Endothelial cell (in vitro differentiated cells): ENCODE data around the gene NOSIP. TPM values are rescaled to one million over a fixed set of nuclear protein-coding genes. Genes with fewer than 3 reads are reported as not detected.
A peak's percentile ranks its signal among the peaks of the same experiment; 100 is the strongest.

ENCODE experiments used
- DNase-seq: peaks from one replicate; pipeline ENCODE4 v3.0.0; 2021; ENCODE audit warnings: low spot score
- H3K27ac Mint-ChIP-seq: one replicate; pipeline ENCODE4 v1.8.0; 2021; ENCODE audit warnings: mixed read lengths, inconsistent platforms; ENCODE audit not compliant: unreplicated experiment
- H3K27me3 Mint-ChIP-seq: one replicate; pipeline ENCODE4 v1.8.0; 2021; ENCODE audit warnings: mild to moderate bottlenecking, moderate library complexity, mixed read lengths, inconsistent platforms; ENCODE audit not compliant: unreplicated experiment
- H3K36me3 Mint-ChIP-seq: one replicate; pipeline ENCODE4 v1.8.0; 2021; ENCODE audit warnings: mild to moderate bottlenecking, low read depth, mixed read lengths, inconsistent platforms; ENCODE audit not compliant: unreplicated experiment
- H3K4me1 Mint-ChIP-seq: one replicate; pipeline ENCODE4 v1.8.0; 2021; ENCODE audit warnings: mild to moderate bottlenecking, mixed read lengths, inconsistent platforms; ENCODE audit not compliant: unreplicated experiment
- H3K4me3 Mint-ChIP-seq: one replicate; pipeline ENCODE4 v1.8.0; 2021; ENCODE audit warnings: mild to moderate bottlenecking, mixed read lengths, inconsistent platforms; ENCODE audit not compliant: unreplicated experiment
- H3K9me3 Mint-ChIP-seq: one replicate; pipeline ENCODE4 v1.8.0; 2021; ENCODE audit warnings: mixed read lengths, inconsistent platforms; ENCODE audit not compliant: unreplicated experiment
- total RNA-seq: library from RNA; stranded (reverse); fragmentation: NEBNext Ultra II Directional; extraction: Animal tissue kit (Norgen Biotek cat#: 25700); gene quantifications from one replicate; pipeline ENCODE4 v1.2.1, GENCODE V29; 2021; ENCODE audit not compliant: unreplicated experiment
- TF ChIP-seq, protein P1 (sequence below): fragments of 200-600 bp; sonication (generic); IDR thresholded peaks from one replicate; pipeline ENCODE4 v1.5.0; 2021; ENCODE audit warnings: antibody characterized with exemption; ENCODE audit not compliant: unreplicated experiment

NOSIP gene
- total RNA-seq, 1 donor from 2014 or later = 76.3 TPM

DNA sequence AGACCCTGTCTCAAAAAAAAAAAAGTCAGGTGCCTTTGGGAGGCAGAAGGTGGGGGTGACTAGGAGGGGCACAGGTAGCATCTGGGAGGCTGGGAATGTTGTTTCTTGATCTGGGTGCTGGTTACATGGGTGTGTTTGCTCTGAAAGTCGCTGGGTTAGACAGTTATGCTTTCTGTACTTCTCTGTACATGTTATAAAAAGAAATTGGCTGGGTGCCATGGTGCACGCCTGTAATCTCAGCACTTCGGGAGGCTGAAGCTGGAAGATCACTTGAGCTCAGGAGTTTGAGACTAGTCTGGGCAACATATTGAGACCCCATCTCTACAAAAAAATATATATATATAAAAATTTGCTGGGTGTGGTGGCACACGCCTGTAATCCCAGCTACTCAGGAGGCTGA, 15.1 kb downstream of the NOSIP start:
- Mint-ChIP-seq H3K4me1 (peaks cover 7% of the 10 kb centered on the region), H3K9me3 (no peaks in the 10 kb centered on the region), H3K36me3 (peaks cover 10% of the 10 kb centered on the region), H3K27ac (peak overlapping the region; percentile 70), H3K4me3 (no peak overlapping the region), H3K27me3 (no peaks in the 10 kb centered on the region)
- DNase-seq = no peak
- TF ChIP-seq, protein P1, sequence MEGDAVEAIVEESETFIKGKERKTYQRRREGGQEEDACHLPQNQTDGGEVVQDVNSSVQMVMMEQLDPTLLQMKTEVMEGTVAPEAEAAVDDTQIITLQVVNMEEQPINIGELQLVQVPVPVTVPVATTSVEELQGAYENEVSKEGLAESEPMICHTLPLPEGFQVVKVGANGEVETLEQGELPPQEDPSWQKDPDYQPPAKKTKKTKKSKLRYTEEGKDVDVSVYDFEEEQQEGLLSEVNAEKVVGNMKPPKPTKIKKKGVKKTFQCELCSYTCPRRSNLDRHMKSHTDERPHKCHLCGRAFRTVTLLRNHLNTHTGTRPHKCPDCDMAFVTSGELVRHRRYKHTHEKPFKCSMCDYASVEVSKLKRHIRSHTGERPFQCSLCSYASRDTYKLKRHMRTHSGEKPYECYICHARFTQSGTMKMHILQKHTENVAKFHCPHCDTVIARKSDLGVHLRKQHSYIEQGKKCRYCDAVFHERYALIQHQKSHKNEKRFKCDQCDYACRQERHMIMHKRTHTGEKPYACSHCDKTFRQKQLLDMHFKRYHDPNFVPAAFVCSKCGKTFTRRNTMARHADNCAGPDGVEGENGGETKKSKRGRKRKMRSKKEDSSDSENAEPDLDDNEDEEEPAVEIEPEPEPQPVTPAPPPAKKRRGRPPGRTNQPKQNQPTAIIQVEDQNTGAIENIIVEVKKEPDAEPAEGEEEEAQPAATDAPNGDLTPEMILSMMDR = no peak

DNA sequence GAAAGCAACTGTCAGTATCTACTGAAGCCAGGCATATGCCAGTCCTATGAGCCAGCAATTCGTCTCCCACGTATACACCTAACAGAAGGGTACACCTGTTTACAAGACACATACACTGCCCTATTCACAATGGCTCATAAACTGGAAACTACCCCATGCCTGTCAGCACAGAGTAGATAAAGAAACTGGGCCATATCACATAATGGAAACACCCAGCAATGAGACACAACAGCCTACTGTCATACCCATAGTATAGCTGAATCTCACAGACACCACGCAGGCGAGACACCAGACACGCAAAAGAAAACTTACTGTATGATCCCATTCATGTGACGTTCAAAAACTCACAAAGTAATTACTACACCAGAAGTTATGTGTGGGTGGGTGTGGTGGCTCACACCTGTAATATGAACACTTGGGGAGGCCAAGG, 15.7 kb downstream of the NOSIP start:
- no peaks in the 10 kb centered on the region for H3K9me3 Mint-ChIP-seq
- no peaks in the 10 kb centered on the region for H3K27me3 Mint-ChIP-seq
- no peak for DNase-seq
- peaks cover 4% of the 10 kb centered on the region for H3K4me1 Mint-ChIP-seq
- TF ChIP-seq, protein P1 = no peak
- no peak overlapping the region for H3K4me3 Mint-ChIP-seq
- peaks cover 13% of the 10 kb centered on the region for H3K36me3 Mint-ChIP-seq
- no peak overlapping the region for H3K27ac Mint-ChIP-seq

DNA sequence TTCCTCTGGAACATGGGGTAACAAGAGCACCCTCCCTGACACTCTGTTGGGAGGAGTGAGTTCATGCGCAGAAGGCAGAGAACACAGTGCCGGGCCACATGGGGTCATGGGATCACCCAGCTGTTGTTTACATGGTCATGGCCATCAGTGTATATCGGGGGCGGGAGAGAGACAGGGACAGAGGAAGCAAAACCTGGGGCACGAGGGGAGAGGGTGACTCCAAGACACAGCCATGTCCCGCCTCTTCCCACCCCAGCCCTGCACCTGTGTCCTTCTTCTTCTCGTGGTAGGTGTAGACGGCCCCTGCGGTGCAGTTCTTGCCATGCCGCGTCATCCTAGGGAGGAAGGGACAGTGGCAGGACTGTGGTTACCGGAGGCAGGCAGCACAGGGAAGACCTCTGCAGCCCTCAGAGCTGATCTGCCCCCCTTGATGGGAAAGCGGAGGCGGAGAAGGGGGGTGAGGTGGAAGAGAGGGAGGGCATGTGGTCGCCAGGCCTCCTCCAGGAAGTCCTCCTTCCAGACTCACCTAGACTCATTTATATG, 19.9 kb downstream of the NOSIP start:
- Mint-ChIP-seq H3K27me3 (peaks cover 5% of the 10 kb centered on the region), H3K36me3 (peaks cover 32% of the 10 kb centered on the region), H3K9me3 (no peaks in the 10 kb centered on the region), H3K27ac (no peak overlapping the region), H3K4me3 (no peak overlapping the region), H3K4me1 (peaks cover 7% of the 10 kb centered on the region)
- no peak for DNase-seq
- TF ChIP-seq, protein P1 = no peak

DNA sequence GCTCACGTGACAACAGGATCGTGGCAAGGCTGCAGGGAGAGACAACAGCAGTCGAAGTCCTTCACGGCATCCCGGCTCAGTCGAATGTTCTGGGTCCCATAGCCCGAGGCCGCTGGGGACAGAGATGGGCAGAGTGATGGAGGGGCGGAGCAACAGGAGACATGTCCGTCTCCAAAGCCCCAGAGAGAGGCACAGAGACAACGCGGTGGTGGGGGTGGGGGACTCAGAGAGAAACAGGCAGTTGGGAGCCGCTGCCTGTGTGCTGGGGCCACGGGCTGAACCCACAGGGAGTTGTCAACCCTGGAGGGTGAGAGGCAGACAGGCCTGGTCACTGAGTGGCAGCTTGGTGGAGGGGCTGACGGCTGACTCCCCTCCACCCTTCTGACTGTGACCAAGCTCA, 20.4 kb downstream of the NOSIP start:
- H3K36me3 Mint-ChIP-seq = peaks cover 28% of the 10 kb centered on the region
- H3K4me3 Mint-ChIP-seq = no peak overlapping the region
- peaks cover 7% of the 10 kb centered on the region for H3K4me1 Mint-ChIP-seq
- no peak overlapping the region for H3K27ac Mint-ChIP-seq
- TF ChIP-seq, protein P1 = no peak
- H3K27me3 Mint-ChIP-seq = peaks cover 5% of the 10 kb centered on the region
- no peak for DNase-seq
- H3K9me3 Mint-ChIP-seq = no peaks in the 10 kb centered on the region

DNA sequence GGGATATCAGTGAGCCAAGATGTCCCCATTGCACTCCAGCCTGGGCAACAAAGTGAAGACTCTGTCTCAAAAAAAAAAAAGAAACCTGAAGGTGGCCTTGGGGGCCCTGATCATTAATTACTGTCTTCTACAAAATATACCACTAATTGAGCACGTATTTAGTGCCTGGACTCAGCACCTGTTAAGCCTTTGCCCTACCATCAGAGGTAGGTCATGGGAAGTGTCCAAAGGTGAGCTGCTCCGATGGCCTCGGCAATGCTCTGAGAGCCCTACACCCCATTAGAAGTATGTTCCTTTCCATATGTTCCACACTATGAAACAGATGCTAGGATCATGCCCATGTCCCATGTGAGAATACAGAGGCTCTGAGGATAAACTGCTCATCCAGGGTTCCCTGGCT, 20.9 kb downstream of the NOSIP start:
- TF ChIP-seq, protein P1 = no peak
- Mint-ChIP-seq H3K4me1 (peaks cover 11% of the 10 kb centered on the region), H3K27me3 (peaks cover 6% of the 10 kb centered on the region), H3K36me3 (peaks cover 27% of the 10 kb centered on the region), H3K27ac (no peak overlapping the region), H3K9me3 (no peaks in the 10 kb centered on the region), H3K4me3 (peak overlapping the region; percentile 42)
- no peak for DNase-seq
